Measurements from ENCODE around the gene GRM1. TPM values are rescaled to one million over a fixed set of nuclear protein-coding genes. Genes with fewer than 3 reads are reported as not detected.

GRM1 gene
- total RNA-seq, 1 donor from 2014 or later: 0.79 TPM

DNA sequence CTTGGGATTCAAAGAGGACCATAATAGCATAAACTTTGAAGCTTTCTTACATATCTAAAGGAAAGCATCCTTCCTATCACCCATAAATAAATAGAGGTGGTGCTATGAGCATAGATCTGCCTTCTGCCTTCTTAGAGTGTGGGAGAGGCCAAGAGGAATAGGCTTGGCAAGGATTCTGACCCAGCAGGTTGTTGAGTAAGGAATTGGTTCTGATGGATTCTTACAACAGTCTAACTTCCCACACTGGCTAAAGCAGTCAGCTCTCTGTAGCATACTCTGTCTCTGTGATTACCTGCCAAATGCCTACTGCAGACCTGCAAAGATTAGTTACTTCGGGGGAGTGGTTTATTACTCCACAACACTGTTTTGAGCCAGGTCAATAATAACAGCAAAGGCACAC, 316.7 kb downstream of the GRM1 start:
- no peak overlapping the region for H3K4me3 ChIP-seq
- H3K27ac ChIP-seq: no peak overlapping the region
- no peaks in the 10 kb centered on the region for H4K20me1 ChIP-seq (ENCODE audit: low read depth)
- Mint-ChIP-seq H3K27me3 (ENCODE audit: insufficient read depth, low read depth) (no peaks in the 10 kb centered on the region), H3K4me3 (no peak overlapping the region), H3K27ac (no peak overlapping the region), H3K9me3 (no peaks in the 10 kb centered on the region), H3K36me3 (no peaks in the 10 kb centered on the region), H3K4me1 (peaks cover 14% of the 10 kb centered on the region)
- H3K36me3 ChIP-seq: no peaks in the 10 kb centered on the region
- no peaks in the 10 kb centered on the region for H3F3A ChIP-seq (ENCODE audit: low read depth)
- no peak overlapping the region for H3K4me2 ChIP-seq
- H2AFZ ChIP-seq (replicated peaks): peak overlapping the region; percentile 70
- no peak overlapping the region for H3K9ac ChIP-seq
- TF ChIP-seq EZH2phosphoT487 (IDR thresholded peaks at IDR 0.05) (no peak), EZH2 (IDR thresholded peaks at IDR 0.05) (no peak)
- DNase-seq (ENCODE audit: low spot score): no peak
- H3K79me2 ChIP-seq (ENCODE audit: low read depth): no peaks in the 10 kb centered on the region
- peaks cover under 1% of the 10 kb centered on the region for H3K4me1 ChIP-seq
- no peaks in the 10 kb centered on the region for H3K9me3 ChIP-seq (ENCODE audit: low read depth)
- no peaks in the 10 kb centered on the region for H3K27me3 ChIP-seq

DNA sequence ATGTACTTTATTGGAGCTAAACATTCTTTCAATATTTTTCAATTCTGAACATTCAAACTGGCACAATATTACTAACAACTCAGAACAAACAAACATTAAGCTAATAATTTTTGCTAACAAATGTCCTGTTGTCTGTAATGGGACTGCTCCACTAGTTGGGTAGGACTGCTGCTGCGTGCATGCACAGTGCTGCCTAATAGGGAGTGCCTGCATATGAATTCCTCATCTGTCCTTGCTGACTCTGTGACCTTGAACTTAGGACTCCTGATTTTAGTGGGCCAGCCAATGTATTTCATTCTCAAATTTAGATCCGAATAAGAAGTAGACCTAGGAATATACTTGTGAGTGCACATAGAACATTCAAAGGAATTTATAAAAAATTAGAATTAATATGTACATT, 318.2 kb downstream of the GRM1 start:
- Histone ChIP-seq H3K9ac (no peak overlapping the region), H2AFZ (replicated peaks) (no peak overlapping the region), H3K4me1 (peaks cover 3% of the 10 kb centered on the region), H3F3A (ENCODE audit: low read depth) (no peaks in the 10 kb centered on the region), H3K27me3 (no peaks in the 10 kb centered on the region), H3K27ac (no peak overlapping the region), H3K4me3 (no peak overlapping the region), H4K20me1 (ENCODE audit: low read depth) (no peaks in the 10 kb centered on the region), H3K79me2 (ENCODE audit: low read depth) (no peaks in the 10 kb centered on the region), H3K4me2 (no peak overlapping the region), H3K9me3 (ENCODE audit: low read depth) (no peaks in the 10 kb centered on the region), H3K36me3 (no peaks in the 10 kb centered on the region)
- peaks cover 25% of the 10 kb centered on the region for H3K4me1 Mint-ChIP-seq
- H3K4me3 Mint-ChIP-seq: no peak overlapping the region
- no peaks in the 10 kb centered on the region for H3K27me3 Mint-ChIP-seq (ENCODE audit: insufficient read depth, low read depth)
- H3K36me3 Mint-ChIP-seq: no peaks in the 10 kb centered on the region
- no peaks in the 10 kb centered on the region for H3K9me3 Mint-ChIP-seq
- TF ChIP-seq EZH2phosphoT487 (IDR thresholded peaks at IDR 0.05) (no peak), EZH2 (IDR thresholded peaks at IDR 0.05) (no peak)
- TF ChIP-seq, protein P1, sequence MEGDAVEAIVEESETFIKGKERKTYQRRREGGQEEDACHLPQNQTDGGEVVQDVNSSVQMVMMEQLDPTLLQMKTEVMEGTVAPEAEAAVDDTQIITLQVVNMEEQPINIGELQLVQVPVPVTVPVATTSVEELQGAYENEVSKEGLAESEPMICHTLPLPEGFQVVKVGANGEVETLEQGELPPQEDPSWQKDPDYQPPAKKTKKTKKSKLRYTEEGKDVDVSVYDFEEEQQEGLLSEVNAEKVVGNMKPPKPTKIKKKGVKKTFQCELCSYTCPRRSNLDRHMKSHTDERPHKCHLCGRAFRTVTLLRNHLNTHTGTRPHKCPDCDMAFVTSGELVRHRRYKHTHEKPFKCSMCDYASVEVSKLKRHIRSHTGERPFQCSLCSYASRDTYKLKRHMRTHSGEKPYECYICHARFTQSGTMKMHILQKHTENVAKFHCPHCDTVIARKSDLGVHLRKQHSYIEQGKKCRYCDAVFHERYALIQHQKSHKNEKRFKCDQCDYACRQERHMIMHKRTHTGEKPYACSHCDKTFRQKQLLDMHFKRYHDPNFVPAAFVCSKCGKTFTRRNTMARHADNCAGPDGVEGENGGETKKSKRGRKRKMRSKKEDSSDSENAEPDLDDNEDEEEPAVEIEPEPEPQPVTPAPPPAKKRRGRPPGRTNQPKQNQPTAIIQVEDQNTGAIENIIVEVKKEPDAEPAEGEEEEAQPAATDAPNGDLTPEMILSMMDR (IDR thresholded peaks at IDR 0.05): no peak
- DNase-seq (ENCODE audit: low spot score): no peak
- H3K27ac Mint-ChIP-seq: no peak overlapping the region

DNA sequence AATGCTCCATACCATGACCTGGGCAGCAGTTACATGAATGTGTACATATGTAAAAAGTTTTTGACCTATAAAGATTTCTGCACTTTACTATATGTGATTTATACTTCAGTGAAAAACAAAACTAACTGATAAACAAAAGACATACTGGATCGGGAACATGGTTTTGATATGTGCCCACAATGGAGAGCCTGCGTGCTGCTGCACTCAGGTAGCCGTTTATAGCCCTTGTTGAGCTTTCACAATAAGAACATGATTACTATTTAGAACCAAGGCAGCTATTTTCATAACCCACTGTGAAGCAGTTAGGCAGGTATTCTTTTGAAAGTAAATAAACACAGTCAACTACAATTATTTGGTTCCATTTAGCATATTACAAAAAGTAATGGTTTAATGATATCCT, 318.8 kb downstream of the GRM1 start:
- Histone ChIP-seq H3F3A (ENCODE audit: low read depth) (no peaks in the 10 kb centered on the region), H3K27me3 (no peaks in the 10 kb centered on the region), H3K4me3 (no peak overlapping the region), H3K4me1 (peaks cover 3% of the 10 kb centered on the region), H3K9me3 (ENCODE audit: low read depth) (no peaks in the 10 kb centered on the region), H4K20me1 (ENCODE audit: low read depth) (no peaks in the 10 kb centered on the region), H3K27ac (no peak overlapping the region), H2AFZ (replicated peaks) (no peak overlapping the region), H3K4me2 (no peak overlapping the region), H3K9ac (no peak overlapping the region), H3K79me2 (ENCODE audit: low read depth) (no peaks in the 10 kb centered on the region), H3K36me3 (no peaks in the 10 kb centered on the region)
- no peaks in the 10 kb centered on the region for H3K36me3 Mint-ChIP-seq
- H3K4me3 Mint-ChIP-seq: no peak overlapping the region
- no peak for DNase-seq (ENCODE audit: low spot score)
- no peak overlapping the region for H3K27ac Mint-ChIP-seq
- no peaks in the 10 kb centered on the region for H3K27me3 Mint-ChIP-seq (ENCODE audit: insufficient read depth, low read depth)
- peaks cover 25% of the 10 kb centered on the region for H3K4me1 Mint-ChIP-seq
- no peak for TF ChIP-seq EZH2phosphoT487 (IDR thresholded peaks at IDR 0.05)
- TF ChIP-seq, protein P1 (IDR thresholded peaks at IDR 0.05): no peak
- TF ChIP-seq EZH2 (IDR thresholded peaks at IDR 0.05): no peak
- no peaks in the 10 kb centered on the region for H3K9me3 Mint-ChIP-seq

DNA sequence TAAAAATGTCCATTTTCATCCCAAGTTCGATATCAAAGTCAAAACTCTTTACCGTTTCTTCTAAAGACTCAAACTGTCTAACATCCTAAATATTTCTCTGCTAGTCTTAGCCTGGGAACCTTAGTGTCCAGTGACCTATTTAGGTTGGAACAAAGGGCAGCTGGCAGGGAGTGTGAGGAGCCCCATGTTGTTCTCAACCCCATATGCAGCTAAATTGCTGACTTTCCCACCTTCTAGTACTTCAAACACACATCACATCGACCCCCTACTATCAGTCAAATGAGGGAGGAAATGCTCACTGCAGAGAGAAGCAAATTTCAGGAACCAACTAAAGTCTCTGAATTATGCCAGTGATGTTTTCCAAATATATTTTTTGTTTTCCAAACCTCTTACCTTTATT, 322.2 kb downstream of the GRM1 start:
- Histone ChIP-seq H3K4me1 (peaks cover 16% of the 10 kb centered on the region), H3K9ac (no peak overlapping the region), H3K79me2 (ENCODE audit: low read depth) (no peaks in the 10 kb centered on the region), H3K4me2 (no peak overlapping the region), H3K36me3 (no peaks in the 10 kb centered on the region), H4K20me1 (ENCODE audit: low read depth) (no peaks in the 10 kb centered on the region), H3K4me3 (no peak overlapping the region), H3K27ac (no peak overlapping the region), H3F3A (ENCODE audit: low read depth) (peaks cover 11% of the 10 kb centered on the region), H3K9me3 (ENCODE audit: low read depth) (no peaks in the 10 kb centered on the region), H3K27me3 (no peaks in the 10 kb centered on the region), H2AFZ (replicated peaks) (no peak overlapping the region)
- Mint-ChIP-seq H3K36me3 (no peaks in the 10 kb centered on the region), H3K27ac (peak overlapping the region; percentile 57), H3K4me3 (no peak overlapping the region), H3K4me1 (peaks cover 38% of the 10 kb centered on the region), H3K27me3 (ENCODE audit: insufficient read depth, low read depth) (no peaks in the 10 kb centered on the region), H3K9me3 (peaks cover 7% of the 10 kb centered on the region)
- TF ChIP-seq, protein P1 (IDR thresholded peaks at IDR 0.05): no peak
- TF ChIP-seq EZH2 (IDR thresholded peaks at IDR 0.05) (no peak), EZH2phosphoT487 (IDR thresholded peaks at IDR 0.05) (no peak)
- DNase-seq (ENCODE audit: low spot score): no peak

Data from neural progenitor cell (in vitro differentiated cells).